Measurements from ENCODE around the gene PLEKHG1.

PLEKHG1 gene

DNA sequence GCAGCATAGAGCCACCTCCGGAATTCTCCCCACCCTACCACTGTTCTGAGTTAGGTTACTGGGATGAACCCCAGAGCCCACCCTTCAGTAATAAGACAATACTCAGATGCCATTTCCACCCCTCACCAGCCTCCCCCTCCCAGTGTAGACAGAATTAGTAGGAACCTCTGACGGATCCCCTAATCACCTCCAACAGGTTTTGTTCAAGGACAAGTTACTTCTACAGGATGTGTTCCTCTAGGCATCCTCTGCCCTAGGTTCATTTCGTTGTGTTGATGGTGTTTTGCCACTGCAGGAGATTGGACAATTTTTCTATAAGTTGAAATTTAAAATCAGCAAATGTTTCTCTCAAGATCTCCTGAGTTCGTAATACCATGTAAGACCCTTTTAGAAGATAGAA is 22.8 kb downstream of the PLEKHG1 start:
- DNase-seq, result no peak

DNA sequence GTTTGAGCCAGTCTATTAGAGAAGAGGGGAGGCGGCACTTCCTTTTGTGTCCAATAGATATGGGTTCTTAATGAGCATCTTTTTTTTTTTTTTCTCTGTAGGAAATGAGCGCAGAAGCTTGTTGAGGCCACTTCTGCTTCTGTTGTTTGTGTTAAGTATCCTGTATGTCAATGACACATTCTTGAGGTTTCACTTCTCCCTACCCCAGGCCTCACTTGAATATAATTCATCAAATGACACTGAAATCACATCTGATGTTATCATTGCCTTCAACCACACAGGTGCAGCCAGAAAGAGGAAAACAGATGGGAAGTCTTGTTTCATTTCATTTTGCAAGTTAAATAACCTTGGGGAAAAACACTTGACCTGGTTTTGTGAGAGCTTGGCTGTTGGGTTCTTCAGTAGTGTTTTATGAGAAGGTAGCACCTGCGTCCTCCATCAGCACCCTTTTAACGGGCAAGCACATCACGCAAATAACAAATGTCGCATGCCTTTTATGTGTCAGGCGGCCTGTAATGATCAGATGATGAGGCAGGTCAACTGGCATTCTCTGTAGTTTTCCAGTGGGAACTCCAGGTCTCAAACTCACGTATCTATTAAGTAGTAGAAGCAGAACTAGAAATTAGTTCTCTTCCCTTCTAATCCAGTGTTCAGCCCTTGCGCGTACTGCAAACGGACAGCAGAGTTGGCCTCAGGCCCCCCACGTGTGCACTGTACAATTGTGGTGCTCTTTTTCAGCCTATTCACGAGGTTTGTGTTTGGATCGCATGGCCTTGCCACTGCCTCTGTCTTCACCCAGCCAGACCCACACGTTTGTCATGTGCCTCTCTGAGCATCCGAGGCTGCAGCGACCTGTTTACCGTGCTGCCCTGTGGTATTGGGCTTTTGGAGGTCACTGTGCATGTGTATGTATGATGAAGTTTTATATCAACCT is 23.5 kb downstream of the PLEKHG1 start:
- DNase-seq, result peak; percentile 90

DNA sequence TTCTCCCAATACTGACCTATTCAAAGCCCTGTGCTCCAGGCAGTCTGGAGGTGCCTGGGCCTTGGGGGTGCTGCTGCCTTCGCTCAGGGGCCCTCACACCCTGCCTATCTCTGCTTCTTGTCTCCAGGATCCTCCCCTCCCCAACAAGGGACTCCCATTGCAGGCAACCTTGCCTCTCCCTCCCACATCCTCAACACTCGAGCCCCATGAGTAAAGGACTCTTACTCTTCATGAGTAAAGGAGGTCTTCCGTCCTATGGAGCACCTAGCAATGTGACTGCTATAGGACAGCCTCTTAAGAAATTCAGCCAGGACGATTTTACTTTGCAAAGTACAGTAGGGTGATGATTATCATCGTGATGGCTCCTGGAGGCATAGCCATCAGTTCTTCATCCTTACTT is 24.5 kb downstream of the PLEKHG1 start:
- DNase-seq, result no peak

DNA sequence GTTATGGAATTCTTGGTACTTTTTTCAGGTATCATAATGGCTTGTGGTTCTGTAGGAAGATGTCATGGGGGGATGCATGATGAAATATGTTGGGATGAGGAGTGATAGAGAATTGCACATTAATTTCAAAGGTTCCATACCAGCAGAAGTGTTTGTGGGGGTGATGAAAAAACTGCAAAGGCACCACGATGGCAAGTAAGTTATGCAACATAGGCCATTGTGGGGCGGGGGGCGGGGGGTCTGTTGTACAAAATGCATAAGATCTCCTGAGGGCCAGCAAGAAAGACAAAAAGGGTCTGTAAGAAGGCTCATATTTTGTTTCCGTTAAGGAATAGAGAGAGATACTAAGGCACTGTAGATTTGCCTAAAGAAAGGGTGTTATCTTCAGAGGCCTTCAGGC is 26.2 kb downstream of the PLEKHG1 start:
- no peak for DNase-seq

DNA sequence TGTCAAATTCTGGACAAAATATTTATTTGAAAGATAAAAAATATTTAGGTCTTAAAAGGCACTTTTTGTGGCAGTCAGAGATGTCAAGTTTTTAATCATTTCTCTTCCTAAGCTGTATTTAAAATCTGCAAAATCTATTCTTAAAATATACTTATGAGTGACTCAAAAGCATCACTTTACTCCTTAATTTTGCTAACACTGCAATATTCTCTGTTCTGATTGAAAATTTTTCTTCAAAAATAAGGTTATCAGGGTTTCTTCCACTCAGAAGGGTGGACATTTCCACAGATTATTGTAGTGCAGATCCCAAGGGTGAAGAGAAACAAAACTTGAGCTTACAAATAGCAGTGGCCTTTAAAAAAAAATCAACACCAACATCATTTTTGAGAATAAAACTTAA is 27.5 kb downstream of the PLEKHG1 start:
- no peak for DNase-seq

DNA sequence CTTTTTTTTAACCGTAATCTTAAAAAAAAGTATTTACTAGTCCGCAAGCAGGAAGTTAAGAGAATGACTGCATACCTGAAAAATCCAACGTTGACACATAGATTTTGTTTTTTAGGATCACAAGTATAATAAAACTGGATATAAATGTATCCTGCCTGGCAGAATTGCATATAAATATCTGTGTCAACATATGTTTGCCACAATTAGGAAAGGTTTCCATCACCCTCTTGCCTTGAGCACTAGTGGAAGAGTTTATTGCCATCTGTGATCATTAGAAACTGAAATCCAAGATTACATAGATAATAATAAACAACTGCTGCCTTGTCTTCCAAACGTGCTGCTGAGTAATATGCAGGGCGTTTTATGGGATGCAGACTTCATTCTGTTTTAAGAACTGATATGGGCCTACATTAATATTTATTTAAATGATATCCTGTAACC is 27.9 kb downstream of the PLEKHG1 start:
- no peak for DNase-seq

DNA sequence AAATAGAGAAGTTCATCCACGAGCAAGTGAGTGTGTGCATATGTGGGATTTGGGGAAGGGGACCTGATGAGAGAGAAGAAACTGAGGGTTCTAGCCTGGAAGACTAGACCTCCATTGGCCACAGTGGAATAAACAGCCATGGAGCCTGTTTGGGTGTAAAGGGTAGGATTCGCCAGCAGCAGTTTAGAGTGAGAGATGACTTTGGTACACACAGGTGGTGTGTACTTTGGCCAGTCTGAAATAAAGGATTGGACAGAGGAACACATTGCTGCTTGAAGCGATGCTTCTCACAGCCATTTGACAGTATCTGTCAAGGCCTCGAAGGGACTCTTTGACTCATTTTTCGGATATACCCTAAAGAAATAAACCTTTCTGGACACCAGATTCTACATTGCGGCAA is 29.2 kb downstream of the PLEKHG1 start:
- DNase-seq, result no peak

DNA sequence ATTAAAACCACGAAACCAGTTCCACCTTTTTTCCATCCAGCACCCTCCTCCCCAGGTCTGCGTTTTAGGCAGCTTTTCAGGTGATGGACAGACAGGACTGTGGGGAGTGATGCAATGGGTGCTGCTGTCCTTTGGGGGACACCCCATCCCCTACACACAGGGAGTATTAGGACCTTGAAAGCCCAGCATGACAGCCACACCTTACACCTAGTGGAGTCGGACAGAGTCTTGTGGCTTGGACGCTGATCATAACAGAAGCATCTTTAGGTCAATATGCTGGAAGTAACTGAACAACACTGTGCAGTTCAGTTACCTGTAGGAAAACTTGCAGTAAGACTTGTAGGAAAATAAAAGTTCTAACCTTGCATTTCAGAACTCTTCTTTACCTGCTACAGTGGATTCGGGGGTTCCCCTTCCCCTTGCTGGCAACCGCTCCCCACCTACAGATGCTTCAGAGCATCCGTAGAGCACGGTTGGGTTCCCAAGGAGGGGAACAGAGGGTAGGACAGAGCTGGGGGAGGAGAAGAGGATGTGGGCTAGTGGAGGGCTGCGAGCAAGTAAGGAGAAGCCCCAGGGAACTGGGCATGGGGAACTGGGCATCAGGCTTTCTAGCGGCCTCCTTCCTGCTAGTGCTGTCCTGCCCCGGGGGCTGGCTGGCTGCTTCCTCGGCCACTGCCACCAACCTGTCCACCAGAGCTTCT is 31.7 kb downstream of the PLEKHG1 start:
- DNase-seq, result no peak

DNA sequence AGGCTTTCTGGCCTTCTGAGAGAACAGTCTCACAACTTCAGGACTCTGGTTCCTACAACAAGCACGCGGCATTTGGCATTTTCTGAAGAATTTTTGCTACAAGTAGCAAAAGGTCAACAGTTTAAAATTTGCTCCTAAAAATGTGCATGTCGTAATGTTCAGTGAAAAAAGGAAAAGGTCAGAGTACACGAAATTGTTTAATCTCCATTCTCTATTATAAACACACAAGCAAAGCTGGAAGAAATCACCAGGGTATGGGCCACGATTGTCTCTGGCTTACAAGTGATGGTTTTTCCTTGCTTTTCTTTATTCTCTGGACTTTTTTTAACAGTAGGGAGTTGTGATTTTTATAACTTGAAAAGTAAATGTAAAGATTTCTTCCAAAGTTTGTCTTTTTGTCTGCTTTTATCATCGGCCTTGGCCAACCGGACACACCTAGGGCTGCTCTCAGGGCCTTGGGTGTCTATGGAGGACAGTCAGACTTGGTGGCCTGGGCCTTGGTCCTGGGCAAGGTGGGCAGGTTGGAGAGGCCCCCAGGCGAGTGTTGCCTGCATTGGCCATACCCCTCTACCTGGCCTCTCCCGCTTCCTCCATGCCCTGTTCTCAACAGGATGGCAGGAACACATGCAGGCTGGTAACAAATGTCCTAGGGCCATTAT is 32.4 kb downstream of the PLEKHG1 start:
- no peak for DNase-seq

DNA sequence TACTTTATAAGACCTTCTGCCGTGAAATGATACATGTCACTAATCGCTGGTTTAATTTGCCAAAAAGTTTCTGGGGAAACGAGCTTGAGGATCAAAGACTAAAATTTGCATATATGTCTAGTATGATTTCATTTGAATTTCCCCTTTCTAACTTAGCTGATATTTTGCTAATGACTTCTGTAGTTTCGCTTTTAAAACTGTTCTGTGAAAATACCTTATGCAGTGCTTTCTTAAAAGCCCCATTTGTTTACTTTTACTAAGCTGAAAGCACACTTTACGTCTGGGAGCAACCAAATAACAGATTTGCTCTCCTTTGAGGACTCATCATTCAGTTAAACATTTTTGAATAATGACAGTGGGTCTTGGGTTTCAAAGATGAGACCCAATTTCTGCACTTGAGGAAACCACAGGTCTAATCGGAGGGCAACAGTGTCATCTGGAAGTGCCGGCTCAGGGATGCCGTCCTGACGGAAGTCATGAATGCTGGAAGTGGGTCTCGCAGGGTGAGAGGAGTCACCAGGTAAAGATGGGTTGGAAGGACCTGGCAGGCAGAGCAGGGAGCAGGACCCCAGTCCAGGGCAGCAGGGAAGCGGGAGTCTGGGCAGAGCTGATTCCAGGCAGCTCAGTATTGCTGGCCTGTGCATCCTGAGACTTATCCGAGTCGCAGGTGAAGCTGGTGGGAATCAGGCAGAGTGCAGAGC is 33.2 kb downstream of the PLEKHG1 start:
- no peak for DNase-seq

DNA sequence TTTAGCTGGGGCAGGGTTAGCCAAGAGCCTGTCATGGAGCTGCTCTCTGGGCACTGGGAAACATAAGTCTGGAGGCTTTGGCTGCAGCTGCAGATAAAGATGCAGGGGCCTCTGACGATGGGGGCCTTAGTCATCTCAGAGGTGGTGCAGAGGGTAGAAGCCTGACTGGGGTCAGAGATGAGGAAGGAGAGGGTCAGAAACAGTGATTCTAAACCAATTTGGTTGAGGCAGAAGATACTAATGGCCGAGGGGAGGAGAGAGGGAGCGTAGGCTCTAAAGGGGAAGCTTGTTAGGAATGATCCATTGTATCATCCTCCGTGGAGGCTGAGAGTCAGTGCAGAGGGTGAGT is 33.8 kb downstream of the PLEKHG1 start:
- DNase-seq, result no peak

DNA sequence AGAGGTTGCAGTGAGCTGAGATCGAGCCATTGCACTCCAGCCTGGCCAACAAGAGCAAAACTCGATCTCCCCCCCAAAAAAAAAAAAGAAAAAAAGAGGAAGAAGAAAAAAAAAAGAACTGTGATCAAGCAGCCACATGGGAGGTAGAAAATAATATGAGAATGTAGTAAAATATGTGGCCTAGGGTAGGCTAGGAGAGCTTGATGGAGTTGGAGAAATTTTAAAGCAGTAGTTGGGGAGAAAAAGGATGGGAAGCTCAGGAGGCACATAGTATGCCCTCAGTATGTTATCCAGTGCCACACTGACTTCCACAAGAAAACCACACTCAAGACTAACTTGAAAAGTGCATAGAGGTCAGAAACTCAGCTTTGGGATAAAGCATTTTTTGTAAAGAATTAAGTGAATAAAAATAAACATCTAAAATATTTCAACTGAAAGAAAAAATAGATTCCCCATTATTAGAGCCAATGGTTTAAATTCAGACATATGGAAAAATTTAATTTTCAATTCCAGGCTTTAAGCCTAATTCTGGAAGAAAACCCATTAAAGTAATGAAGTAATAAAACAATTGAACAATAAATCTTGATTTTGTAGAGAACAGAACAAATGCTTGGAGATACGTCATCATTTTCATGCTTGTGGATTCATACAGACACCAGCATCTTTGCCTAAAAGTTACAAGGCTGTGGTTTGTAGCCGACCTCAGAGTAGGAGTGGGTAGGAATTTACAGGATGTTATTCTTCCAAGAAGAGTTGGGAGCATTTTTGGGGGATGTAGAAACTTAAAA is 34.7 kb downstream of the PLEKHG1 start:
- no peak for DNase-seq

DNA sequence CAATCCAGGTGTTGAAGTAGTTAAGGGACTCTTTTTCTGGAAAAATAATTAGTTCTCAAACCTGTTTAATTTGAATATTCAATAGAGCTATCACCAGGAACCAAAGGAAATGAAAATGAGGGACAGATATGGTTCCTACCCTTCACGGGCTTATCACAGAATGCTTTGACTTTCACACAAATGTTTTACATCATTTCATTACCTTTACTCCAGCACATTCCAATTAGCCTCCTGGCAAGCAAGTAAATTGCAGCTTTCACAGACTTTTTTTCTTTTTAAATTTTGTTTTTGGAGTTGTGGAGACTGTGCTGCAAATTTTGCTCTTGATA is 35.2 kb downstream of the PLEKHG1 start:
- DNase-seq, result no peak

DNA sequence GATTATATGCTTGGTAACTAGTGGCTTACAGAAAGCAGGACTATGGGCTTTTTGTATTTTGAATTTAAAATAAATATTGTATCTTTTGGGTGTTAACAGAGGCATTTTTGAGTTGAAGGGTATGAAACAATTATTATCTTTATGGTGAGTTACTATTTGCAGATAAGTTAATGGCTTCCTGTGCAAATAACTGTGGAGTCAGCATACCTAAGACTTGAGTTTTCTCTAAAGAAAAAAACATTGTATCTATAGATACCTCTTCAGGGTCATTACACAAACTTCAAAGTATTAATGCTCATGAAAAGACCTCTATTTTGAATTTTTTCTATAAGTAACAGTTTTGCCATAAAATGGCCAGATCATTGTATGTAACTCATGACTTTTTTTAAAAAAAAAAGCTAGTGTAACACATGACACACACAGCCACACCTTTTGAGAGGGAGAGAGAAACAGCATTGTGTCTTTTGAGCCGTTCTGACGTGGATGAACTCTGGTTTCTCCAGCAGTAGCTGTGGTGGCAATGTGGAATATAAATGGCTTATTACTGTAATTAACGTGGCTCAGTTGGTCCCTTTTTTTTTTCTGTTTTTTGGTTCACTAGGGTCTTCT is 36.3 kb downstream of the PLEKHG1 start:
- DNase-seq, result no peak

DNA sequence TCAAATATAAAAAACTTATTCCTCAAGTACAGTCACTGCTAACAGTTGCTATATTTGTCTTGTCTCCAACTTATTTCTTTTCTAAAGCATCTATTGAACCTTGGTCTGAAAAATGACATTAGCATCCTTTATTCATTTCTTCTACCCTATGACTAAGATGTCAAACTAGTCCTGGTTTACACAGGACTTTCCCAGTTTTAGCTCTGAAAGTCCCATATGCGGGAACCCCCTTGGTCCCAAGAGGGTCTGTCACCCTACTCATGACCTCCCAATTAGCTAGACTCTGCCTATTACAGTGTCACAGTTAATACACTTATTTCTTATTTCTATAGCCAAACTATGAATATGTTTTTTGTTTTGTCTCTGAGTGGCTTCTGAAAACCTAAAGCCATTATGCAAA is 37.1 kb downstream of the PLEKHG1 start:
- DNase-seq, result no peak

DNA sequence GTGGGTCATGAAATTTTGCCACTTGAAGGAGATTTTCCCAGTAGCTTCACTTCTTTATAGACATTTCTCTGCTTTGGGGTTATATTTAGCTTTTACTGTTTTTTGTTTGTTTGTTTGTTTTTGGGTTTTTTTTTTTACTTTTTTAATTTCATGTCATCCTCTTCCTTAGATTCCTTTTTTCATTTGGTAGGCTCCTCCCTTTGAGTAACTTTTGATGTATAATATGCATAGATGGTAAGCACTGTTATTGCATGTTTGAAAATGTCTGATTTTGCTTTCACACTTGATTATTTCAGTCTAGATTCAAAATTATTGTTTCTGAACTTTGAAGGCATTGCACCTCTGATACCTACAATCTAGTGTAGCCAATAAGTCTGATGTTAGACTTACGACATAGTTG is 37.6 kb downstream of the PLEKHG1 start:
- no peak for DNase-seq

DNA sequence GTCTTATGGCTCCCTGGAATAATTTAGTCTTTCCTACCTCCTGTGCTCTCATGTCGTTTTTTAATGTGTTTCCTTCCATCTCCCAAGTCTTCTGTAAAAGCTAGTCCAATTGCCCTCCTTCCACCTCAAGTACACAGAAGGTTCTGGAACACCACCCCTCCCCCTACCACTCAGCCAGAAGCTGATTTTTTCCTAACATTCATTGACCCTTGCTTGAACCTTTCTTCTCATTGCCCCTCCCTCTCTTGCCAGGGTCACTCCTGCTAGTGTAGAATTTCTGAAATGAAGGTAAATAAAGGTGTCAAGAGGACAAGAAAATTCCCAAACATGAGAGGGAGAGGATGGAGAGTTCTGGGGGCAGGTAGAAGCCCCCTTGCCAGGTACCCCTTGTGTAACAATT is 38.6 kb downstream of the PLEKHG1 start:
- DNase-seq, result no peak

DNA sequence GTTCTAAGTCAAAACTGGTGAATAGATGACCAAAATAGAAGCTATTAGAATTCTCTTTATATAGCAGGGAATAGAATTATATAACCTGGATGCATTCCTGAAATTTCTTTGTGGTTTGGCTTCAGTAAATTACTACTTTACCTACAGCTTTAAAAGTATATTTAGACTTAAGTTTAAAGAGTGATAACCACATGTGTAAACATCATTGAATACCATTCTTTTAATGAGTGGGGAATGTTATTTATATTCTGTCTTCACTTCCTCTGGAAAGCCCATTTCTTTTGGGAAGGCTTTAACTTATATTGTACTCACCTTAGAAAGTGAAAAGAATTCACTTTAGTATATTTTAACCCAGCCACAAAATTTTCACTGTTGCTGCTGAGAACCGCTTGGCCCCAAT is 39.1 kb downstream of the PLEKHG1 start:
- no peak for DNase-seq

DNA sequence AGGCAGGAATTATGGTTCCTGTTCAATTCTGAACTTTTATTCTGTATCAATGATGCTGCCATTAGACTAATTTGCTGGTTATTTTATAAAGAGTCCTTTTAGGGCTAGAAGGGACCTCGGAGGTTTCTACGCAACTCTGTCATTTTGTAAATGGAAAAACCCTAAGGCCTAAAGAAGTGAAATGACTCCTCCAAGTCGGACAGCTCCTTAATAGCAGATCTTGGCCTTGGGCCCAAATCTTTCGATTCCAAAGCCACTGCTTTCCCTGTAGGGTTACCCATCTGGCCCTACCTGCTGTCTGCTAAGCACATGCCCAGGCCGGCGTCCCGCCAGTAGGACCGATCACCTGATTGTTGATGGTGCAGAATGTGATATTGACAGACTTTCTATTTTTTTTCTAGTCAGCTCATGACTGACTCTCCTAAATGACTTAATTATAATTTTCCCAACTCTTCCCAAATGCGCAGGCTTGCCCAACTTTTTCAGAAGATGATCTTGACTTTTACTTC is 40.2 kb downstream of the PLEKHG1 start:
- no peak for DNase-seq

DNA sequence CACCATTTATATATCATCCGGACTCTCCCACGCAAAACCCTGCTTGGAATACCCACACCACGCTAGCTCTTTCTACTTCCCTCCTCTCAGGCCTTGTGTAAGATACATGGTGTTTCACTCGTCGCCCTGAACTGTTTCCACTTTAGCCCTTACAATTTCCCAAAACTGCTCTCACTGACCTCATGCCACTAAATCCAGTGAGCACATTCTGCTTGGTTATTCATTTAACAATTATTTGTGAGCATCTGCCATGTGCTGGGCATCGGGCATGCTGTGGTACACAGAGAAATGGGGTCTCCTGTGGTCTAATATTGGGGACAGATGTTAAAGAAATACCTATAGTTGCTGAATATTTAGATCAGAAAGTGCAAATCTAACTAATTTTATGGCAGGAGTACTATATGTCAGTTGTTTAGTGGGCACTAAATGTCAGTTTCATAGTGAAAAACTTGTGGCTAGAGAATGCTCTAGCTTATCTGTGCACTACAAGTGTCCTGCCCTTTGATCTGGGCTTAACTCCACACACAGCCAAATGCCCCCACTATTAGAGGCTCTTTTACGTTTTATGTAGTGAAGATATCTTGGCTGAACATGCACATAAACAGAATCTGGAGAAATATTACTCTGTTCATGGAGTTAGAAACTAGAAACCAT is 41.0 kb downstream of the PLEKHG1 start:
- DNase-seq, result no peak

DNA sequence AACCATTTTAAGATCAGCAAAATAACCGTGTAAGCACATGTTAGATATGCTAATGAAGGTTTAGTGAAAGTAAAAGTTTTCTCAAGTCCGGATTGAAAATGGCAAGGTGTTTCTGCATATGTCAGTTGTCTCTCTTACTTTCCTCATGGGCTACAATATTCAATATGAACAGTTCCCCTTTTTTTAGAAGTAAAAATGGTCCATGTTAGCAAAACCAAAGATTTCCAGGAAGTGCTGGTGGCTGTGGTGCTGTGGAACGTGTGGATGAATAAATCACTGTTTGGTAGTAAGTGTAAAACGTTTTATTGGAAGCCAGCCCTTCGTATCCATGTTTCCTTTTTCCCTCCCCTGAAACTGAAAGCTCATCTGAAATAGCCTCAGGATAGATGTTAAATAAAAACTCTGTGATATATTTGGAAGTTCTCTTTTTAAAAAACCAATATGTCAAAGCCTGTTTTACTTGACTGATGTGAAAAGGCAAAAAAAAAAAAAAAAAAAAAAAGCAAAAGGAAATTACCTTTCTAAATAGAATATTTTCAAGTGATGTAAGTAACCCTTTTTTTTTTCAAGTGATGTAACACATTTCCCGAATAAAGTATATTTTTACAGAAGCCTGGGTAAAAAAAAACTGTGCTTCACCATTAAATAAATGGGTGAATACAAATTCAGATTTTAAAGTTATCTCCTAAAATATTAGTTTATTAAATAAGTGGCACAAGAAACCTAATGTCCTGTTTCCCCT is 41.9 kb downstream of the PLEKHG1 start:
- DNase-seq, result no peak
